GM12872 (cell line): Measurements from ENCODE around the gene ABHD8.

Source experiments
- CTCF ChIP-seq: IDR thresholded peaks from 3 replicates; pipeline ENCODE4 v1.5.1; 2011; ENCODE audit warnings: low read depth, mild to moderate bottlenecking, low read length, moderate library complexity; ENCODE audit not compliant: insufficient read depth

ABHD8 gene

GRCh38 chr19:17331045-17331558, 27.9 kb upstream of the ABHD8 start:
- no peak for TF ChIP-seq CTCF

GRCh38 chr19:17330262-17331044, 27.2 kb upstream of the ABHD8 start:
- no peak for TF ChIP-seq CTCF

GRCh38 chr19:17329366-17330261, 26.4 kb upstream of the ABHD8 start:
- no peak for TF ChIP-seq CTCF

- no peak for TF ChIP-seq CTCF
Measured at GRCh38 chr19:17328517-17329365, 25.5 kb upstream of the ABHD8 start.

- no peak for TF ChIP-seq CTCF
Measured at GRCh38 chr19:17327654-17328516, 24.7 kb upstream of the ABHD8 start.

- no peak for TF ChIP-seq CTCF
Measured at GRCh38 chr19:17327068-17327653, 23.9 kb upstream of the ABHD8 start.
